HEK293T (cell line): ENCODE data around the gene ACTR3.

Source experiments
- BHLHE40 ChIP-seq: fragments of 450-650 bp; IDR thresholded peaks from 2 replicates; pipeline ENCODE4 v1.6.1; 2016; ENCODE audit warnings: mild to moderate bottlenecking, moderate library complexity, borderline replicate concordance
- ELF4 ChIP-seq: fragments of 450-650 bp; IDR thresholded peaks from 2 replicates; pipeline ENCODE4 v1.6.1; 2017; ENCODE audit warnings: antibody characterized with exemption
- FOXM1 ChIP-seq: fragments of 450-650 bp; IDR thresholded peaks from 2 replicates; pipeline ENCODE4 v1.6.1; 2017; ENCODE audit warnings: mild to moderate bottlenecking, borderline replicate concordance
- PKNOX1 ChIP-seq: fragments of 450-650 bp; IDR thresholded peaks from 2 replicates; pipeline ENCODE4 v1.6.1; 2016
- SP1 ChIP-seq: fragments of 450-650 bp; IDR thresholded peaks from 2 replicates; pipeline ENCODE4 v1.6.1; 2017
- TARDBP ChIP-seq: fragments of 450-650 bp; IDR thresholded peaks from 2 replicates; pipeline ENCODE4 v1.6.1; 2016

DNA sequence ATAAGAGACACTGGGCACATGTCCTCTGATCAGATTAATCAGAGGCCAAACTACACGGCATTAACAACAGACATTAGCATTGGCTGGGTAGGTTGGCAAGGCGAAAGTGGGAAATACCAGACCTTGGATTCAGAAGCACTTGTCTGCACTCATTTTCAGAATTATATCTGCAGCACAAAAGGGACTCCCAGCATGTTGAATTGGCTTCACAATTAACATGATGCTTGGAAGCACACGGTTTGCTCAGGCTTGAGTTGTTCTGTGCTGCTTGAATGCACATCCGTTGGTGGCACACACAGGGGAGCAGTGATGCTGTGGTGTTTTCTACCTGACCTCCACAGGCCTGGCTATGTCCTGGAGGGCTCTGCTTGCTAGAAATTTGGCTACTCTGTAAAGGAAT lies 83.9 kb downstream of the ACTR3 start:
- TF ChIP-seq BHLHE40 (no peak), PKNOX1 (no peak), SP1 (no peak), ELF4 (no peak), FOXM1 (no peak), TARDBP (no peak)
